SHP77 treated with DMSO at 0.1 percent for 48 hours (cell line): ENCODE results near the gene DCD.
"Not testable (repeated sequence)": the region's sequence is repeated elsewhere in the genome, so short reads cannot be mapped to it uniquely, and the experiment has no call there.

ENCODE experiments used
- DNase-seq: peaks from one replicate; lab custom pipeline; 2025; lab: John Stamatoyannopoulos, UW

Gene DCD

DNA sequence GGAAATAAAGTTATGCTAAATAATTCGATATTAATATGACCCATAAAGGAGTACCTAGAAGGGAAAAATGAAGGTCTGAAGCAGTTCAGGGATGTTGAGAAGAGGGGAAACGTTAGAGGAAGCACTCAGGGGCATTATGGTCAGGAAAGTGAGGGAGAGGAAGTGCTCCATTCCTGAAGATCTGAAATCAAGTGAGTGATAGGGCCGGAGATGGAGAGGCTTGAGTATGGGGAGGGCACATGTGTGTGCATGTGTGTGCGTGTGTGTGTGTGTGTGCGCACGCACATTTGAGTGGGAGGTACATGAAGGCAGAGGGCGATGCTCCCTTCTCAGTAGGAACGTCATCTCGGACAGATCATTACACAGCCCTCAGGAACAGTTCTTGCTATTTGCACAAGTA, 4.9 kb upstream of the DCD start:
- DNase-seq: no peak

- no peak for DNase-seq
These were observed 2.7 kb upstream of the DCD start for GRCh38 chr12:54650889-54651288.

GRCh38 chr12:54650409-54650808, 2.2 kb upstream of the DCD start:
- no peak for DNase-seq

DNA sequence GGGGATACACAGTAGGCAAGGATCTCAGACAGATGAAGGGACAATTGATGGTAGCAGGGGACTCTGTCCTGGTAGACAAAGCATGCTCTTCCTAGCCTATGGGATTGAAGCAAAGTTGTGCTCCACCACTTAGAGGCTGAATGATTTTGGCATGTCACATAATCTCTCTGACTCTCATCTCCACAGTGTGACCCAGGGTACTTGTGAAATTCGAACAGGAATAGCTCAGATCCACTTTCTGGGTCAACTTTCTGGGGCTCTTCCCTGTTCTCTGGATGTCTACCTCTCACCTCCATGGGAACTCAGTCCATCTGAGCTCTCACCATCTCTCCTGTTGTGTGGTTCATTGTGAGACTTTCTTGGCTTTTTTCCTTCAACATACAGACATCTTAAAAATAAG, 1.7 kb upstream of the DCD start:
- no peak for DNase-seq

DNA sequence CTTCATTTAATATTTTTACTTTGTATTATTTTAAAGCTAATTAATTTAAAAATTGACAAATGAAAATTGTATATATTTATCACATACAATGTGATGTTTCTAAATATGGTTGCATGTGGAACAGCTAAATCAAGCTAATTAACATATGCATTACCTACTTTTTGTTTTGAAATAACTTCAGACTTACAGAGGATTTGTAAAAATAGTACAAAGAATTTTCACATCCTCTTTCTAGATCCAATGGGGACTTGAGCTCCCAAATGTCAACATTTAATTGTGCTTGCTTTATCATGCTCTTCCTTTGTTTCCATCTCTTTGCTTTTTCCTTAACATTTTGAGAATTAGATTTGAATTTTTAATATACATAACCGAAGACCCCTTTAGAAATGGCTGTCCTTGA, 6.6 kb downstream of the DCD start:
- no peak for DNase-seq

GRCh38 chr12:54641089-54641488, 7.1 kb downstream of the DCD start:
- no peak for DNase-seq

GRCh38 chr12:54639112-54639511, 9.1 kb downstream of the DCD start:
- DNase-seq: not testable (repeated sequence)

DNA sequence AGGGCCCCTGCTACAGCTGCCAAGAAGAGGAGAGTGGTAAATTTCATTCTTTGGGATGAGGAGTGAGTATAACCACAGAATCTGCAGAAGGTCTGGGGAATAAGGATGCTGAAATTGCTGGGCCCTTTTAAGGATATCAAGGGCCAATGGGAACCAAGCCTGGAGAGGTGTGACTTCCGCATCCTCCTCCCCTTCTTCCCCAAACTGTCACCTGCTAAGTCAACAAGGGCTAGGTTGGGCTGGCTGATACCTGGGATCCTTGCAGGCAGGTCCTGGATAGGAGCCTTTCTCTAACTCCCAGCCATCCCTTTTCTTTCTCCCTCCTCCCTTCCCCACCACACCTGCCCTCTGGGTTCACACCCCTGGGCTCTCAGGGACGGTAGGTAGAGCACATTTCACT, 13.4 kb downstream of the DCD start, which contains the start of gene LACRT:
LACRT (minus strand) TSS at position 101 of the 400 bp plus-strand sequence; CDS start at position 47, 54 bp downstream.
- DNase-seq: no peak

- DNase-seq: no peak
These were observed 16.0 kb downstream of the DCD start for GRCh38 chr12:54631988-54632728.

GRCh38 chr12:54631551-54631950, 16.6 kb downstream of the DCD start:
- DNase-seq: no peak

- no peak for DNase-seq
These were observed 18.2 kb downstream of the DCD start for GRCh38 chr12:54629925-54630324.

DNA sequence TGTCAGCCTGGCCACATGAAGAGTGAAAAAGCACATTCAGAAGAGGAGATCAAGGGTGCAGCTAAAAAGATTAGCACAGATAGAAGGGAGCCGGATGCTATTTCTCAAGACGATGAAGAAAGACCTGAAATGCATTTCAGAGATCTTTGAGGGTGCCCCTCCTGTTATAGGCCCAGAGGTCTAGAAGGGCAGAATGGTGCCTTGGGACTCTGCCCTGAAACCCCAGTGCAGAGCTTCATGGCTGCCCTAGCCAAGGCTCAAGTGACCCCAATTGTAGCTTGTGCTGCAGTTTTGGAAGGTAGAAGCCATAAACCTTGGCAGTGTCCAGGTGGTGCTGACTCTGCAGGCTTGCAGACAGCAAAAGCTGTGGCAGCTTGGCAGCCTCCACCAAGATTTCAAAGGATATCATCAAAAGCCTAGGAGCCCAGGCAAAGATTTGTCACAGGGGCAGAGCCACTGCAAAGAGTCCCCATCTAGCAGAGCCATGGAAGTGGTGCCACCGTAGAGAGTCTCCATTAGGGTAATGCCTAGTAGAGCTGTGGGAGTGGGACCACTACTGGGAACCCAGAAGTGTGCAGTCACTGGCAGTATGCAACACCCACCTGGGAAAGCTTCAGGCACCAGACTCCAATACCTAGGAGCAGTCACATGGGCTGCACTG, 19.8 kb downstream of the DCD start:
- no peak for DNase-seq

- no peak for DNase-seq
These were observed 20.9 kb downstream of the DCD start for GRCh38 chr12:54627304-54627703.

- no peak for DNase-seq
These were observed 22.6 kb downstream of the DCD start for GRCh38 chr12:54625598-54625997.

GRCh38 chr12:54624315-54625279, 23.6 kb downstream of the DCD start:
- DNase-seq: no peak

GRCh38 chr12:54622463-54623183, 25.5 kb downstream of the DCD start:
- DNase-seq: no peak

- DNase-seq: no peak
These were observed 31.1 kb downstream of the DCD start for GRCh38 chr12:54616933-54617680.

GRCh38 chr12:54612225-54612750, 35.9 kb downstream of the DCD start:
- no peak for DNase-seq

- no peak for DNase-seq
These were observed 36.4 kb downstream of the DCD start for GRCh38 chr12:54611715-54612149.

DNA sequence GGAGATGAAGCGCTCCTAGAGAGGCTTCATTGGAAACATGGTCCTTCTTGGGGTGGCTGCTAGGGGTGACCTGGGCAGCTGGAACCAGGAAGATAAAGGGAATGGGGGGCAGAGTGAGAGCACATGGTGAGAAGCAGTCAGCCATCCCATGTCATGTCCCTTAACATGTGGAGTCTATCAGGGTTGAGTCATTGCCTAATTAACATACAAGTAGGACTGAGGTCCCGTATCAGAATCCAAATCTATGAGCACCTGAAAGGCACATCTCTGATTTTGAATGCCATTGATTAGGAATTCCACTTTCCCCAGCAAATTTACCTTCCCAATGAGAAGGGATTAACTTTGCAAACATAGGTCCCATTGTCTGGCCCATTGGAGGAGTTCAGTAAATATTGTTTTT, 39.4 kb downstream of the DCD start:
- no peak for DNase-seq

DNA sequence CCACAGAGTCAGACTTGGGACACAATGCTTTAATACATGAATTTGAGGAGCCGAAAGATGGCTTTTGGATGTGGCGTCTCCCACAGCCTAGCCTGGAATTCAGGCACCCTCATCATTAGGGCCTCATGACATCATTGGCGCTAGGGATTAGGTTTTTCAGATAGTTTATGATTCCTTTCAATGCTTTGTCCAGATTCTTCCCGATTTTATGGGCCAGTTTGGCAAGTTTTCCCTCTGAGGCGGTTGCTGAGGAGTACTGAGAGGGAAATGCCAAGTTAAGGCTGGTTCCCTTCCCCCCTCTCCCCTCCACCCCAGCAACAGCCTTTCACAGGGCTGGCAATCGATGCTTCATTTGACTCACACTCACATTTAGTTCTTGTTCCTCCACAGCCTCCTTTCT, 40.0 kb downstream of the DCD start:
- no peak for DNase-seq
